NCI-H460 (cell line): ENCODE data around the gene SULT2A1. TPM values are rescaled to one million over a fixed set of nuclear protein-coding genes. Genes with fewer than 3 reads are reported as not detected.
"Not testable (repeated sequence)": the region's sequence is repeated elsewhere in the genome, so short reads cannot be mapped to it uniquely, and the experiment has no call there.

Source experiments
- DNase-seq: peaks from one replicate; pipeline ENCODE4 v3.0.0-alpha.2; 2016; ENCODE audit warnings: low read depth; ENCODE audit errors: extremely low read depth
- polyA plus RNA-seq: library from polyadenylated mRNA; depleted of rRNA; stranded (reverse); fragments of >200 nt; gene quantifications from 2 replicates; pipeline ENCODE4 v1.2.3, GENCODE V29; 2014; cell fraction: nucleus; rRNA removed
- total RNA-seq: library from RNA; depleted of rRNA; stranded (reverse); fragments of >200 nt; shearing (Covaris generic); gene quantifications from 2 replicates; pipeline ENCODE4 v1.2.3, GENCODE V29; 2014; rRNA removed

The SULT2A1 gene
- not detected in 2 replicates for total RNA-seq
- polyA plus RNA-seq: not detected in 2 replicates

- DNase-seq: no peak
These were observed at the start of gene SULT2A1 for GRCh38 chr19:47886010-47886559. SULT2A1 (minus strand) TSS chr19:47886315; CDS start chr19:47886257, 58 bp downstream.

GRCh38 chr19:47928581-47928980, 42.5 kb upstream of the SULT2A1 start:
- not testable (repeated sequence) for DNase-seq

- not testable (repeated sequence) for DNase-seq
These were observed 34.0 kb upstream of the SULT2A1 start for GRCh38 chr19:47920107-47920506.

GRCh38 chr19:47910191-47910590, 24.1 kb upstream of the SULT2A1 start:
- DNase-seq: not testable (repeated sequence)

GRCh38 chr19:47909350-47909749, 23.2 kb upstream of the SULT2A1 start:
- DNase-seq: not testable (repeated sequence)

- no peak for DNase-seq
These were observed 15.3 kb upstream of the SULT2A1 start for GRCh38 chr19:47901370-47901769.

- DNase-seq: no peak
These were observed 13.2 kb upstream of the SULT2A1 start for GRCh38 chr19:47899335-47899734.

- no peak for DNase-seq
These were observed 11.7 kb upstream of the SULT2A1 start for GRCh38 chr19:47897861-47898260.

- no peak for DNase-seq
These were observed 10.7 kb upstream of the SULT2A1 start for GRCh38 chr19:47896773-47897172.

GRCh38 chr19:47896019-47896418, 9.9 kb upstream of the SULT2A1 start:
- DNase-seq: no peak

- no peak for DNase-seq
These were observed 9.2 kb upstream of the SULT2A1 start for GRCh38 chr19:47895165-47895782.

- no peak for DNase-seq
These were observed 6.0 kb upstream of the SULT2A1 start for GRCh38 chr19:47891923-47892666.

GRCh38 chr19:47891622-47891922, 5.5 kb upstream of the SULT2A1 start:
- no peak for DNase-seq

GRCh38 chr19:47890865-47891621, 4.9 kb upstream of the SULT2A1 start:
- DNase-seq: no peak

GRCh38 chr19:47885067-47885463, 1.1 kb downstream of the SULT2A1 start:
- no peak for DNase-seq

GRCh38 chr19:47882890-47883289, 3.2 kb downstream of the SULT2A1 start:
- DNase-seq: no peak

- no peak for DNase-seq
These were observed 4.4 kb downstream of the SULT2A1 start for GRCh38 chr19:47881757-47882156.

GRCh38 chr19:47879385-47879784, 6.7 kb downstream of the SULT2A1 start:
- not testable (repeated sequence) for DNase-seq

- DNase-seq: no peak
These were observed 7.2 kb downstream of the SULT2A1 start for GRCh38 chr19:47878906-47879305.

- DNase-seq: no peak
These were observed 20.9 kb downstream of the SULT2A1 start for GRCh38 chr19:47865166-47865565.

- peak; percentile 70 for DNase-seq
These were observed 22.6 kb downstream of the SULT2A1 start for GRCh38 chr19:47863514-47863936.
